Ishikawa (cell line): Measurements from ENCODE around the gene GOLGA6B.

Source experiments
- EGR1 ChIP-seq: IDR thresholded peaks from 2 replicates; pipeline ENCODE4 v1.6.1; 2012
- EP300 ChIP-seq: IDR thresholded peaks from 2 replicates; pipeline ENCODE4 v1.6.1; 2012; ENCODE audit warnings: borderline replicate concordance
- RAD21 ChIP-seq: IDR thresholded peaks from 2 replicates; pipeline ENCODE4 v1.6.1; 2012; ENCODE audit warnings: low read depth
- TCF12 ChIP-seq: IDR thresholded peaks from 2 replicates; pipeline ENCODE4 v1.6.1; 2012; ENCODE audit warnings: low read depth
- YY1 ChIP-seq: IDR thresholded peaks from 2 replicates; pipeline ENCODE4 v1.6.1; 2012; ENCODE audit warnings: low read depth
- ZBTB7A ChIP-seq: IDR thresholded peaks from 2 replicates; pipeline ENCODE4 v1.6.1; 2012; ENCODE audit warnings: low read depth
- TF ChIP-seq, protein P1 (sequence below): IDR thresholded peaks from 2 replicates; pipeline ENCODE4 v1.6.1; 2012
- TF ChIP-seq, protein P2 (sequence below): IDR thresholded peaks from 2 replicates; pipeline ENCODE4 v1.6.1; 2012; ENCODE audit warnings: low read depth, mild to moderate bottlenecking
- TF ChIP-seq, protein P3 (sequence below): IDR thresholded peaks from 2 replicates; pipeline ENCODE4 v1.6.1; 2012

DNA sequence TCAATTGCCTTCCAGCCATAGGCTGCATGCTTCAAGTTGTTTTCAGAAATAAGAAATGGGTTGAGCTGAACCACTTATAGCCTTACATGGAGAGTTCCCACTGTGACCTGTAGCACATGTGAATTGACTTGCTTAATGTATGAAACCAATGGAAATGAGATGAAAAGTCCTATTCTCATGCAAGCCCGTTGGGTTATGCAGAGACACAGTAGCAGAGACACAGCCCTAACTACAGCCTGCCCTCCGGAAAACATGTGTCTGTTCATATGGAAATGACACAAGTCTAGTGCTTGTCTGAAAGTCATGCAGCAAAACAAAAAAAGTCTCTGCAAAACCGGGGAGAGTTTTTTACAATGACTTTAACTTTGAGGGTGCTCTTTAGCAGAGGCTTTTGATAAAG, 17.0 kb downstream of the GOLGA6B start:
- TF ChIP-seq, protein P1, sequence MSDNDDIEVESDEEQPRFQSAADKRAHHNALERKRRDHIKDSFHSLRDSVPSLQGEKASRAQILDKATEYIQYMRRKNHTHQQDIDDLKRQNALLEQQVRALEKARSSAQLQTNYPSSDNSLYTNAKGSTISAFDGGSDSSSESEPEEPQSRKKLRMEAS = no peak
- TF ChIP-seq YY1 = no peak
- TF ChIP-seq, protein P2, sequence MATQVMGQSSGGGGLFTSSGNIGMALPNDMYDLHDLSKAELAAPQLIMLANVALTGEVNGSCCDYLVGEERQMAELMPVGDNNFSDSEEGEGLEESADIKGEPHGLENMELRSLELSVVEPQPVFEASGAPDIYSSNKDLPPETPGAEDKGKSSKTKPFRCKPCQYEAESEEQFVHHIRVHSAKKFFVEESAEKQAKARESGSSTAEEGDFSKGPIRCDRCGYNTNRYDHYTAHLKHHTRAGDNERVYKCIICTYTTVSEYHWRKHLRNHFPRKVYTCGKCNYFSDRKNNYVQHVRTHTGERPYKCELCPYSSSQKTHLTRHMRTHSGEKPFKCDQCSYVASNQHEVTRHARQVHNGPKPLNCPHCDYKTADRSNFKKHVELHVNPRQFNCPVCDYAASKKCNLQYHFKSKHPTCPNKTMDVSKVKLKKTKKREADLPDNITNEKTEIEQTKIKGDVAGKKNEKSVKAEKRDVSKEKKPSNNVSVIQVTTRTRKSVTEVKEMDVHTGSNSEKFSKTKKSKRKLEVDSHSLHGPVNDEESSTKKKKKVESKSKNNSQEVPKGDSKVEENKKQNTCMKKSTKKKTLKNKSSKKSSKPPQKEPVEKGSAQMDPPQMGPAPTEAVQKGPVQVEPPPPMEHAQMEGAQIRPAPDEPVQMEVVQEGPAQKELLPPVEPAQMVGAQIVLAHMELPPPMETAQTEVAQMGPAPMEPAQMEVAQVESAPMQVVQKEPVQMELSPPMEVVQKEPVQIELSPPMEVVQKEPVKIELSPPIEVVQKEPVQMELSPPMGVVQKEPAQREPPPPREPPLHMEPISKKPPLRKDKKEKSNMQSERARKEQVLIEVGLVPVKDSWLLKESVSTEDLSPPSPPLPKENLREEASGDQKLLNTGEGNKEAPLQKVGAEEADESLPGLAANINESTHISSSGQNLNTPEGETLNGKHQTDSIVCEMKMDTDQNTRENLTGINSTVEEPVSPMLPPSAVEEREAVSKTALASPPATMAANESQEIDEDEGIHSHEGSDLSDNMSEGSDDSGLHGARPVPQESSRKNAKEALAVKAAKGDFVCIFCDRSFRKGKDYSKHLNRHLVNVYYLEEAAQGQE = no peak
- TF ChIP-seq, protein P3, sequence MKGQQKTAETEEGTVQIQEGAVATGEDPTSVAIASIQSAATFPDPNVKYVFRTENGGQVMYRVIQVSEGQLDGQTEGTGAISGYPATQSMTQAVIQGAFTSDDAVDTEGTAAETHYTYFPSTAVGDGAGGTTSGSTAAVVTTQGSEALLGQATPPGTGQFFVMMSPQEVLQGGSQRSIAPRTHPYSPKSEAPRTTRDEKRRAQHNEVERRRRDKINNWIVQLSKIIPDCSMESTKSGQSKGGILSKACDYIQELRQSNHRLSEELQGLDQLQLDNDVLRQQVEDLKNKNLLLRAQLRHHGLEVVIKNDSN = no peak
- TF ChIP-seq ZBTB7A = no peak
- TF ChIP-seq EP300 = no peak
- no peak for TF ChIP-seq RAD21
- TF ChIP-seq EGR1 = no peak
- TF ChIP-seq TCF12 = no peak
